HG02763 (cell line): Measurements from ENCODE around the gene AMN.
"Not testable (repeated sequence)": the region's sequence is repeated elsewhere in the genome, so short reads cannot be mapped to it uniquely, and the experiment has no call there.

Source experiments
- ATAC-seq: cut with Tn5 transposase; IDR thresholded peaks from one replicate; pipeline ENCODE4 v1.9.1; 2021; ENCODE audit warnings: mild to moderate bottlenecking, moderate library complexity; ENCODE audit not compliant: unreplicated experiment

Gene AMN

DNA sequence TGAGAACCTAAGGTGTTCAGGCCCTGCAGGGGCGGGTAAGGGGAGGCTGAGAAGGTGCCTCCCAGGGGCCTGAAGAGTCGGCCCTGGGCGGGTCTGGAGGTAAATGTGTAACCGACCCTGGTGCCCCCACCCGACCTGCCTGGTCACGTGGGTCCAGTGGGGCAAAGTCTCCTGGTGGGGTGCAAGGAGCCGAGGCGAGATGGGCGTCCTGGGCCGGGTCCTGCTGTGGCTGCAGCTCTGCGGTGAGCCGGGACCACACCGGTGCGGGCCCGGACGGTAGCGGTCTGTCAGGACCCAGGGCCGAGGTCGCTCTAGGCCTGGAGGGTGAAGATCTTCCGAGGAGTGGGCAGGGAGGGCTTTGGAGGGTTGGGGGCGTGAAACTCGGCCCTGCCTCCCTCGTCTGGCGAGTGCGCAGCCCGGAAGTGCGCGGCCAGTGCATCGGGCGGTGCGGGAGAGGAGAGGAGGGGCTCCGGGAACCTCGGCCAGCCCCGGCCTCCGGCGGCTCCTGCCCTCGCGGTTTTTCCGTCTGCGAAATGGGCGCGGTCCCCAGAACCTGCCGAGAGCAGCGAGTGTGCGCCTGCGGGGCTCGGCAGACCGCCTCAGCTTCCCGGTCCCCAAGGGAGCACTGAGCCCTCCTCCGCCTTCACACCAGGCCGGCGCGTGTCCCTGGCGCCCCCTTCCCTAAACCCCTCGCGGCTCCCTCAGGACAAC is at the start of gene AMN:
AMN (plus strand) TSS at position 174 of the 711 bp plus-strand sequence; CDS start at position 200, 26 bp downstream.
- no peak for ATAC-seq

DNA sequence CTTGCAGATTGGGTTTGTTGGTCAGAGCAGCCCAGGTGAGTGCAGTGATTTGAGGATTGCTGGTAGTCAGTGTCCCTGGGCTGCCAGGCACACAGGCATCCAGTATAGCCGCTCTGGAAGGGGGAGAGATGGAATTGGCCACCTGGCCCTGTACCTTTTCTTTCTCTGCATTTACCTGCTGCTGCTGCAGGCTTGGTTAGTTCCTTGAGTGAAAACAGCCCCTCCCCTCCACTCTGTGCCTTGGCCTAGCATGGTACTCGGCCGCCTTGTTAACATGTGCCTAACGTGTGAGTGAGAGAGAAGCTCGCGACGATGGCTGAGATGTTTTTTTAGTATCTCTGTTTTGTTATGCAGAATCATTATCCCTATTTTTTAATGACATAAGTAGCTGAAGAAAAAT is 49.3 kb upstream of the AMN start:
- no peak for ATAC-seq

DNA sequence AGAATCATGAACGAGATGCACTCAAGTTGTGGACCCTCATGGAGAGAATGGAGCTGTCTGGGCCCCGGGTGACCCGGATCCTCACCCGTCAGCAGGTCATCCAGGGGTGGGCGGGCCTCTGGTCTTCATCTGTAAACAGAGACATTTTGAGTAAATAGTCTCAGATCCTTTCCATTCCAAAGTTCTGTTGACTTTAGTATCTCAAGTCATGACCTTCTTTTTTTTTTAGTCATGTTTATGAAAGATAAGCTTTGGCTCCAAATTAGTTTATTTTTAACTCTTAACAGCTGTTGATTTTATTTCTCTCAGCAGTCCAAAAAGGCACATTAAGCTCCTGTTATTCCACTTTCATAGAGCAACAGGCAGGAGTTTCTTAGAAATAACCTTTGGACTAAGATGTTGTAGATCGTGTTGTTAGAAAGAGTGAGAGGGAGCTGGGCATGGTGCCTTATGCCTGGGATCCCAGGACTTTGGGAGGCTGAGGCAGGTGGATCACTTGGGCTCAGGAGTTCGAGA is 48.9 kb upstream of the AMN start:
- no peak for ATAC-seq

DNA sequence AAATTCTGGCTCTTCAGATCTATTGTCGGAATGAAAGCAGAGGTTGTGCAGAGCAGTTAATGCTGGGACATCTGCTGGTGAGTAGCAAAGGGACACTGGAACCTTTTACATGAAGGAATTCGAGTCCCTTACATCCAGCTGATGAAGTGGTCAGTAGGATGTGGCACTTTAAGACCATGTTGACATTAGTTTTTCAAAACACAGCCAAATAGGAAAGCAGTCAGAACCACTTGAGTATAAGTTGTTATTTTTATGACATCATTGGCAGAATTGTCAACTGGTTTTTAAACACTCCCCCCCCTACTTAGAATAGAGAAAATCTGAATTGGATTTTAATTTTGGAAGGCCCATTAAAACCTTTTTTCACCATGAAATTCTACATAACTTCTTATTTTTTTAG is 46.8 kb upstream of the AMN start:
- ATAC-seq: no peak

DNA sequence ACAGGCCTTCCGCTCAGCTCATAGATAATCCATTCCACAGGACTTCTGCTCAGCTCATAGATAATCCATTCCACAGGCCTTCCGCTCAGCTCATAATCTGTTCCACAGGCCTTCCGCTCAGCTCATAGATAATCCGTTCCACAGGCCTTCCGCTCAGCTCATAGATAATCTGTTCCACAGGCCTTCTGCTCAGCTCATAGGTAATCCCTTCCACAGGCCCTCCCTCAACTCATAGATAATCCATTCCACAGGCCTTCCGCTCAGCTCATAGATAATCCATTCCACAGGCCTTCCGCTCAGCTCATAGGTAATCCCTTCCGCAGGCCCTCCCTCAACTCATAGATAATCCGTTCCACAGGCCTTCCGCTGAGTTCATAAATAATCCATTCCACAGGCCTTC is 45.0 kb upstream of the AMN start:
- not testable (repeated sequence) for ATAC-seq

DNA sequence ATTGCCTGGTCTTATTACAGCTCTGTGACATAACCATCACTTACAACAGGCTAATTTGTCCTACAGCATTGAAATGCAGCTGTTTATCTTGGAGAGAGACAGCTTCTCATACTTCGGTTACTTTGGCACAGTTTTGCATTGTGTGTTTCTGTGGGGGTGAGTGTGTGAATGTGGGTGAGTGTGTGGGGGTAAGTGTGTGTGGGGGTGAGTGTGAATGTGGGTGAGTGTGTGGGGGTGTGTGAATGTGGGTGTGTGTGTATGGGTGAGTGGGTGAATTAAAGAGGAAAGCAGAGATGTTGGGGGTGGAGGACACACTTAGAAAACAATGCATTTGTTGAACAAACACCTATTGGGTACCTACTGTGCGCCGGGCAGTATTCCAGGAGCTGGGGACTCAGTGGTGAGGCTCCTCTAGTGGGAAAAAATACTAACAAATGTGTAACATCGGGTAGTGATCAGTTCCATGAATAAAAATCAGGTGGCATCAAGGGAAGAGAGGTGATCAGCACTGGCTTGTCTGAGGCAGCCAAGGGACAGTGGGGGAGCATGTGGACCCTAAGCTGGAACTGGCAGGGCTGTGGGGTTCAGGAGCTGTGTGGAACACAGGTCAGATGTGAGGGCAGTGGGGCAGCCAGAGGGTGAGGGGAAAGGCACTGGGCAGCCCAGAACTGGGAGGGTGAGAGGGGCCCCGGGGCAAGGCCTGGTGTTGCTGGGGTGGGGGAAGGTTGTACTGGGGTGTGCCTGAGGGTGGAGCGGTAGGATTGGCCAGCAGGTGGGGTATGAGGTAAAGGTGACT is 44.1 kb upstream of the AMN start:
- ATAC-seq: no peak

DNA sequence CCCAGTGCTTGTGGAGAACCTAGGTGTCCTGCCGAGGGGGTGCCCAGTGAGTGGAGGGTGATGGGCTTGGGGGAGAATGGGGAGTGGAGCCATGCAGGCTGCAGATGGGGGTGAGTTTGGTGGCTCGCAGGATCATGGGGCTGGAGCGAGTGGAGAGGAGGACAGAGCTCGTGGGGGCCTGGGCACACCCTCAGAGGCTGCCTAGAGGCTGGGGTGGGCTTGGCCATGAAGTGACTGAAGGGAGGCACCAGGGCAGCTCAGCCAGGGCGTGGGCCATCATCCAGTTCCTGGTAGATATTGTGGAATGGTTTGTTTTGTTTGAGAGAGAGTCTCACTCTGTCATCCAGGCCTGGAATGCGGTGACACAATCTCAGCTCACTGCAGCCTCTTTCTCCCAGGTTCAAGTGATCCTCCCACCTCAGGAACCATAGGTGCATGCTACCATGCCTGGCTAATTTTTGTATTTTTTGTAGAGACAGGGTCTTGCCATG is 43.4 kb upstream of the AMN start:
- no peak for ATAC-seq

DNA sequence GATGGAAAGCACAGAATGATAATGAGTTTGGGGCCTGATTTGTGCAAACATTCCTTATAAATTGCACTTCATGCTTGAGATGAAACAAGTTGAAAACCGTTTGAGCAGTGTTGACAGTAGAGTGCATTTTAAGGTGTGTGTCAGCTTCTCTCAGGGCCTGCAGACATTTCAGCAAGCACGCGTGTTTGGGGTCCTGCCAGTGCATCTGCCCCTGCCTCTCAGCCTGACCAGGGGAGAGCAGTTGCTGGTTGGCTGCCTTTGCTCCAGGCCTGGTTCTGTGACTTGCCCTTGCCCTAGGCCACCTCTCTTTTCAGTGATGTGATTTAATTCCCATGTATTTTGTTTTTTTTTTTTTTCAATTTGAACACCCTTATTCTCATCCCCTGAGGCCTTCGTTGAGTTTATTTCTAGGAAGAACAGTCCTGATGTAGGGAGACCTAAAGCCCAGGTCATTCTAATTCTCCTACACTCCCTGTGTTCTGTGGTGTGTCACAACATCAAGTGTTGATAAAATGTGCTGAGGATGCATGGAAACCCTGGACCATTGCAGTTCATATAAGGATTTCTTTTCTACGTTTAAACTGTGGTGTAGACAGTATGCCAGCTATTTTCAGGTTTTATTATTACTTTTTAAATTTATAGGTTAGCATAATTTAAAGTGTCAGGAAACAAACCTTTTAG is 40.1 kb upstream of the AMN start:
- no peak for ATAC-seq

DNA sequence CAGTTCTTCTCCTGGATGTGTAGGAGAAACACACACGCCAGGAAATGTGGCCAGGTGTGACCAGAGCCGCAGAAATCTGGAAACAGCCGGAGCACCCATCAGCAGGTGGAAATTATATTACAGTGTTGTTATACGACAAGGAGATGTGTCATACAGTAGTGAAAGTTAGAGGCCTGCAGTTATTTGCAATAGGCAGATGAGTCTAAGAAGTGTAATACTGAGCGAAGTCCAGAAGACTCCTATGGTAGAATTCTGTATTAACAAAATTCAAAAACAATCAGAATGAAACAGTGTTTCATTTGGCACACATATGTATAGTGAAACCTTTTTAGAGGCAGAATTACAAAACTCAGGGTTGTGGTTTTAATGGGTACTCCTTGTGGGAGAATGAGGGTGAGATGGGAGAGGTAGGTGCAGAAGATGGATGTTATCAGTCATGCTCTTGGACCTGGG is 39.3 kb upstream of the AMN start:
- ATAC-seq: no peak

DNA sequence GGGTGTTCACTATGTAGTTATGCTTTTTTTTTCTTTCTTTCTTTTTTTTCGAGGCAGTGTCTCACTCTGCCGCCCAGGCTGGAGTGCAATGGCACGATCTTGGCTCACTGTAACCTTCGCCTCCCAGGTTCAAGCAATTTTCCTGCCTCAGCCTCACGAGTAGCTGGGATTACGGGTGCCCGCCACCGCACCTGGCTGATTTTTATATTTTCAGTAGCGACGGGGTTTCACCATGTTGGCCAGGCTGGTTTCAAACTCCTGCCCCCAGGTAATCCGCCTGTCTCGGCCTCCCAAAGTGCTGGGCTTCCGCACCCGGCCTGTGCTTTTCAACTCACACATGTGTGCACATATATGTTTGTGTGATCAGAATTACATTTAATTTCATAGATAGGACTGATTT is 38.9 kb upstream of the AMN start:
- no peak for ATAC-seq

DNA sequence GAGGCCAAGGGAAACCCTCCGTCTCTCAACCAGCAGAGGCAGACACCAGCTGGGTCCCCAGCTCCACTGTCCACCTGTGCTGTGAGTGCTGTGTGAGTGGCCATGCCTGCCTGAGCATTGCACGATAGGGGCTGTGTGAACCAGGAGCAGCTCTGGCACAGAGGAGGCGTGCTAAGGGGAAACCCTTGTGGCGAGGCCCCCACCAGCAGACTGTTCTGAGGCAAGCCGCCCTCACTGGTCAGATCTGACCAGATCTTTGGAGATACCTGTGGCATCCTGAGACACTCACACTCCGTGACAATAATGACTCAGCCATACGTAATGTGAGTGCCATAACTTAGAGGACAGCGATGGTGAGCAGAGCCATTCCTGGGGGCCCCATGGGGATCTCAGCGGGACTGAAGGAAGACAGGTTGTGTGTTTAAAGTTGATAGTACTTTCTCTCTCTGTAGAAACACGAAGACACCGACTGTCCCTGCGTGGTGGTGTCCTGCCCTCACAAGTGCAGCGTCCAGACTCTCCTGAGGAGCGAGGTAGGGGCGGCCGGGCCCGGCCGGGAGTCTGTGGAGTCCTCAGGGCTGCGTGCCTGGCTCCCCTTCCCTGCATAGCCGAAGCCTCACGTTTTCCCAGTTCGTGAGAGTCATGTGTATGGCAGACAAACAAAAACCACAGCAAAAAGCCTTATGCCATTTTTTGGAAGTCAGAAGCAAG is 36.6 kb upstream of the AMN start:
- ATAC-seq: no peak

DNA sequence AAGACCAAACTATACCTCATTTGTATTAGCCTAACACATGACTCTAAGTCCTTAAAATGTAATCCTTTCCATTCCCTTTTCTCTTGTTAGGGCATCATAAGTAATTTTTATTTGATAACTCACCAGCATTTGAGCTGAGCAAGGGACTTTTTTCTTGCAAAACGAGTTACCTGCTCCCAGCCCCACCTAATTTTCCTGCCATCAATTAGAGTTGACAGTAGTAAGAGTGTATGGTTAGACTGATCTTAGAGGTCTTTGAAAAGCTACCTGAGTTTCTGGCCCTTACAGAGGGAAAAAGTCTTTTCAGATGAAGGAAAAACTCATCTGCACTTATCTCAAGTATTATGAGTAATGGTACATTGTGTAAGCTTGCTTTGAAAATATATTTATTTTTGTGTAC is 33.7 kb upstream of the AMN start:
- ATAC-seq: no peak

DNA sequence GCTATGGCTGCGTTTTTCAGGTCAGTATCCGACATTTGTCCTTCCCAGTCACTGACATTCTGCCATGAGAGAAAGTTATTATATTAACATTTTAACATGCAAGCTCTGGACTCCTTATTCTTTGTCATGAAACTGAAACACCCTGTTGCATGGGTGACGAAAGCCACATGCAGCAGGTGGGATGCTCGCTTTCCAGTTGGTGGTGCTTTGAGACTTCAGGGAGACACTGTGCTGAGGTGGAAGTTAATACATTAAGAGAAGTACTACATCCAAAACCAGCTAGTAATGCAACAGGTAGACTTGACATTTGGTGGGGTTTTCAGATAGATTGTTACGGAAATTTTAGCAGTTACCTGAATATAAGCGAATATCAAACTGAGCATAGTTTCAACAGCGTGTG is 32.8 kb upstream of the AMN start:
- no peak for ATAC-seq

DNA sequence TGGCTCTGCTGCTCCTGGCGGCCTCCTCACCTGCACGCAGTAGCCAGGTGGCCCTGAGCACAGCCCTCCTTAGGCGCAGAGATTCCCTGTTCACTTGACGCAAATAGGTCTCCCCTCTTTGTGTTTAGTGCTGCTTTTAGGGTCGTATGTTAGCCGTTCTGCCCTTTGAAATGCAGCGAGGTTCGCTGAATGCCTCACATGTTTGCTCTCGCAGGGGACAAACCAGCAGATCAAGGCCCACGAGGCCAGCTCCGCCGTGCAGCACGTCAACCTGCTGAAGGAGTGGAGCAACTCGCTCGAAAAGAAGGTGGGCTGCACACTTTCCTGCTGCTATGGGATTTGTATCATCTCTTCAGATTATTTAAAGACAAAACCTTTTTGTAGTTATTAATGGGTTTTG is 31.4 kb upstream of the AMN start:
- no peak for ATAC-seq

DNA sequence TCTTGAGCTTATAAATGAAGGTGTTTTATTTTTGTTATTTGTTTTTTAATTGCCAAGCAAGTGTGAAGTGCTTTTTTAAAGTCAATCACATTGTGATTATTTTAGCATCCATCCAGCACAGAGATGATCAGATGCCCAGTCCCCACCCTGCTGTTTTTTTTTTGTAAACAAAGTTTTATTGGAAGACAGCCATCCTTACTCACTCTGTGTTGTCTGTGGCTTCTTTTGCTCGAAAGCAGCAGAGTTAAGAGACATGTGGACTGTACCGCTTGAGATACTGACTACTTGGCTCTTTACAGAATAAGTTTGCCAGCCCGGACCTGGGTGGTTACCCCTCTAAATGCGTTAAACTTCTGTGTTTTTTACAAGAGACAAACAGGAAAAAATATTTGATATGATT is 30.9 kb upstream of the AMN start:
- no peak for ATAC-seq

DNA sequence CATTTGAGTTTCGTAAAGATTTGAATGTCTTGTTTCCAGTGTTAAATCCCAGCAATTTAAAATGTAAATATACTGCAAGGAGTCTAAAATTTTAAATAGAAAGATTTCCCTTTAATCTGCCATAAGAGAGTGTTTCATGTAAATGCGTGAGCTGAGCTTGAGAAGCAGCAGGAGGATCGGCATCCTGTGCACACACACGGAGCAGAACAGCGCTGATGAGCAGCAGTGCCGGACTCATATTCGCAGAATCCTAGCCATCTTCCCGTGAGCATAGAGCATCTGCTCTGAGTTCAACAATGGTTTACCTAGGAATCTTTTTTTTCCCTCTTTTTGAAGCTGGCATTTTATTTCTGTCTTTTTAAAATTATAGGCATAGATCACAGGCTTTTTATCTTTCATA is 29.8 kb upstream of the AMN start:
- ATAC-seq: no peak

DNA sequence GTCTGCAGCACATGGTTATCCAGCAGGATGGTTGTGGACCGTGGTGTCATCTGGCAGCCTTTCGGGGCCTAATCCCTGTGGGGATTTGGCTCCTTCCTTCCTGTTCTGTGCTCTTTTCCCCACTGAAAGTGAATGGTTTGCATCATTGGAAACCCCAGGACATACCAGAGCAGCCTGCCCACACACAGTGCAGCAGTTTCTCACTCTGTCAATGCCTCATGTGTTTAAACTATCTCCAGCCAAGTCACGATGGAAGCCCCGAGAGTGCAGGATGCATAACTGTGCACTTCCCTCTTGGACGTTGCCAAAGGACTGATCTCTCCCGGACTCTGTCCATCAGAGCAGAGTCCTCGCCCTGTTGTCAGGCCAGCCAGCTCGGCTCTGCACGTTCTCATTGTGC is 29.0 kb upstream of the AMN start:
- no peak for ATAC-seq

DNA sequence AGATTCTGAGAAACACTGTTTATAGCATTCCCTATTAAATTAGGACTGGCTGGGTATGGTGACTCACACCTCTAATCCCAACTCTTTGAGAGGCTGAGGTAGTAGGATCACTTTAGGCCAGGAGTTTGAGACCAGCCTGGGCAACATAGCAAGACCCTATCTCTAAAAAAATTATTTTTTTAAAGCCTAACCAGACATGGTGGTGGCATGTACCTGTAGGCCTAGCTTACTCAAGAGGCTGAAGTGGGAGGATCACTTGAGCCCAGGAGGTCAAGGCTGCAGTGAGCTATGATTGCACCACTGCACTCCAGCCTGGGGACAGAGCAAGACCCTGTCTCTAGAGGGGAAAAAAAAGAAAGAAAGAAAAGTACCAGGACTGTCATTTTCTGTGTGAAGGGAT is 25.7 kb upstream of the AMN start:
- ATAC-seq: not testable (repeated sequence)

DNA sequence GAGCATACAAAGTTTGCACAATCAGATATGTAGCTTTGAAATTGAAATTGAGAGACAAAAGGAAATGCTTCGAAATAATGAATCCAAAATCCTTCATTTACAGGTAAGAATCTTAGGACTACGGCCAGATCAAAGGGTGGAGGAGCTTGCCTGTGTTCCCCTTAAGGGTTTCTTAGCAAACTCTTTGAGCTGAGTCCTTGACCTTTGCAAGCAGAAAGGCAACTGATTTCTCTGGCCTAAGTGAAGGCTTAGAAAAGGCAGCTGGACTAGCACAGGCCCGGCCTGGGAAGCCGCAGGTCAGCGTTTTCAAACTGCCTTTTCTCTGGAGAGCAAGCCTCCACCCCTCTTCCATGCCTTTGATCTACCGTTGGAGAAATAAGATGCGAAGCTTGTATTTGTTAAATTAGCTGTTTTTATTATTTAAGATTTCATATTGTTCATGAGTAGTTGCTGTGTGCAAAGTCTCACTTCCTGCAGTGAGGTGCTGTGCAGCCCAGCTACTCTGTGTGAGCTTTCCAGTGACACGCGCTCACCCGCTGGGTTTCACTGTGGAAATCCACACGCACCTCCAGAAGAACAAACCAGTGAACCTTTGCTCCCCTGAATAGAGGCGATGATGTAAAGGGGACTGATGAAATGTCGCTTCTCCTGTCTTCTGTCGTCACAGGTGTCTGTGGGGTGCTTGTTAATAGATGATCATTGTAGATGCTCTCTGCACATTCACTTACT is 25.0 kb upstream of the AMN start:
- no peak for ATAC-seq

DNA sequence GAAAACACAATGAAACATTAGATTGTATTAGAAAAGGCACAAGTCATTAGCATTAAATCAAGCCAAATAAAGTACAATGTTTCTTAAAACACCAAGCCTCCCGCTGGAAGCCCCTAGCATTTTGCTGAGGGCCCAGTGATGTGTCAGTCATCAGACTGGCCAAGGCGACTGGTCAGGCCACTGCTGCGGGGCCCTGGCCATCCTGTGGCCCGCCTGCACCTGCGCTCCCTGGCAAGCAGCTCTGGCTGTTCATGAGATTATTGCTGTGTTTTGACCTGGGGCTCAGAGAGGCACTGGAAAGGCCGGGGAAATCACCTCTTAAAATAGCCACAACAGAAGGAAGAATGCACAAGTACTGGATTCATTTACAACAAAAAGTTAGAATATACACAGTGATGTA is 24.2 kb upstream of the AMN start:
- ATAC-seq: no peak
